ENCODE data around the gene DENND6A.
"Not testable (repeated sequence)": the region's sequence is repeated elsewhere in the genome, so short reads cannot be mapped to it uniquely, and the experiment has no call there.

Gene DENND6A

GRCh38 chr3:57694146-57694545 lies 1.3 kb upstream of the DENND6A start:
- in situ Hi-C loops (cut with MboI; ENCODE audit: low sequenced_read_pairs) = no loop called here

GRCh38 chr3:57692133-57692395 lies 813 bp downstream of the DENND6A start:
- in situ Hi-C loops (cut with MboI; ENCODE audit: low sequenced_read_pairs) = not testable (repeated sequence)

- in situ Hi-C loops (cut with MboI; ENCODE audit: low sequenced_read_pairs) = no loop called here
These were observed 1.3 kb downstream of the DENND6A start for GRCh38 chr3:57691411-57692132.

GRCh38 chr3:57689367-57690053 lies 3.4 kb downstream of the DENND6A start:
- in situ Hi-C loops (cut with MboI; ENCODE audit: low sequenced_read_pairs) = no loop called here

GRCh38 chr3:57688291-57688690 lies 4.6 kb downstream of the DENND6A start:
- in situ Hi-C loops (cut with MboI; ENCODE audit: low sequenced_read_pairs) = no loop called here

- in situ Hi-C loops (cut with MboI; ENCODE audit: low sequenced_read_pairs) = no loop called here
These were observed 9.6 kb downstream of the DENND6A start for GRCh38 chr3:57683286-57683685.

GRCh38 chr3:57682284-57682683 lies 10.6 kb downstream of the DENND6A start:
- in situ Hi-C loops (cut with MboI; ENCODE audit: low sequenced_read_pairs) = no loop called here

- in situ Hi-C loops (cut with MboI; ENCODE audit: low sequenced_read_pairs) = no loop called here
These were observed 11.2 kb downstream of the DENND6A start for GRCh38 chr3:57681691-57682090.

- in situ Hi-C loops (cut with MboI; ENCODE audit: low sequenced_read_pairs) = no loop called here
These were observed 12.8 kb downstream of the DENND6A start for GRCh38 chr3:57680046-57680445.

GRCh38 chr3:57675530-57675929 lies 17.3 kb downstream of the DENND6A start:
- in situ Hi-C loops (cut with MboI; ENCODE audit: low sequenced_read_pairs) = no loop called here

GRCh38 chr3:57673156-57673555 lies 19.7 kb downstream of the DENND6A start:
- in situ Hi-C loops (cut with MboI; ENCODE audit: low sequenced_read_pairs) = no loop called here

- in situ Hi-C loops (cut with MboI; ENCODE audit: low sequenced_read_pairs) = no loop called here
These were observed 22.3 kb downstream of the DENND6A start for GRCh38 chr3:57670543-57670942.

GRCh38 chr3:57661404-57661803 lies 31.5 kb downstream of the DENND6A start:
- in situ Hi-C loops (cut with MboI; ENCODE audit: low sequenced_read_pairs) = no loop called here

- in situ Hi-C loops (cut with MboI; ENCODE audit: low sequenced_read_pairs) = no loop called here
These were observed 33.0 kb downstream of the DENND6A start for GRCh38 chr3:57659806-57660439.

GRCh38 chr3:57659004-57659673 lies 33.7 kb downstream of the DENND6A start:
- in situ Hi-C loops (cut with MboI; ENCODE audit: low sequenced_read_pairs) = no loop called here

GRCh38 chr3:57658536-57658935 lies 34.3 kb downstream of the DENND6A start:
- in situ Hi-C loops (cut with MboI; ENCODE audit: low sequenced_read_pairs) = no loop called here

- in situ Hi-C loops (cut with MboI; ENCODE audit: low sequenced_read_pairs) = no loop called here
These were observed 37.1 kb downstream of the DENND6A start for GRCh38 chr3:57655727-57656126.

- in situ Hi-C loops (cut with MboI; ENCODE audit: low sequenced_read_pairs) = no loop called here
These were observed 38.6 kb downstream of the DENND6A start for GRCh38 chr3:57654267-57654666.

- in situ Hi-C loops (cut with MboI; ENCODE audit: low sequenced_read_pairs) = no loop called here
These were observed 40.7 kb downstream of the DENND6A start for GRCh38 chr3:57652203-57652602.

GRCh38 chr3:57647292-57647940 lies 45.5 kb downstream of the DENND6A start:
- in situ Hi-C loops (cut with MboI; ENCODE audit: low sequenced_read_pairs) = no loop called here

- in situ Hi-C loops (cut with MboI; ENCODE audit: low sequenced_read_pairs) = no loop called here
These were observed 46.2 kb downstream of the DENND6A start for GRCh38 chr3:57646723-57647122.
